Cardiac septum (tissue), 1 donor: ENCODE results near the gene BCL2L15. TPM values are rescaled to one million over a fixed set of nuclear protein-coding genes. Genes with fewer than 3 reads are reported as not detected.

ENCODE experiments used
- DNase-seq: peaks from one replicate; pipeline ENCODE4 v3.0.0-alpha.2; 2020; ENCODE audit warnings: low spot score
- intact Hi-C: fragments of 100-400 bp; cut with DNase I; formaldehyde crosslinking; loops from one replicate; pipeline ENCODE4 v1.14.0; 2022
- total RNA-seq: library from RNA; stranded (reverse); fragmentation: NEBNext Ultra II Directional; extraction: Animal tissue kit (Norgen Biotek cat#: 25700); gene quantifications from one replicate; pipeline ENCODE4 v1.2.1, GENCODE V29; 2021
- donor health status: DM: no; HTN: no; CAD: no.

BCL2L15 gene
- total RNA-seq, 1 donor from 2014 or later, result not detected

GRCh38 chr1:113913312-113913668 is 25.9 kb upstream of the BCL2L15 start:
- intact Hi-C loops, result no loop called here
- no peak for DNase-seq

- intact Hi-C loops, result no loop called here
- DNase-seq, result no peak
Observed at GRCh38 chr1:113912594-113913311, 25.4 kb upstream of the BCL2L15 start.

- no peak for DNase-seq
Observed at GRCh38 chr1:113905435-113905861, 18.1 kb upstream of the BCL2L15 start.

GRCh38 chr1:113904674-113905434 is 17.5 kb upstream of the BCL2L15 start, which contains the start of the genes AP4B1 and DCLRE1B:
Gene AP4B1 (minus strand): TSS chr1:113904799. CDS start chr1:113904717, 82 bp downstream.
Gene DCLRE1B (plus strand): TSS chr1:113905326. CDS start chr1:113905587, 261 bp downstream.
- DNase-seq, result peak; percentile 99
- intact Hi-C loops, result loop anchor here (1.0 to 5.0 kb wide), 6 partner anchors 24 to 146 kb away; partner anchors contain the start of genes HIPK1, PHTF1 and RSBN1

More at GRCh38 chr1:113905435-113905861, 18.1 kb upstream of the BCL2L15 start:
- intact Hi-C loops, result loop anchor here (1.0 kb wide), 3 partner anchors 24 to 146 kb away; partner anchors contain the start of genes HIPK1, PHTF1 and RSBN1

GRCh38 chr1:113904293-113904673 is 16.9 kb upstream of the BCL2L15 start:
- no peak for DNase-seq
- intact Hi-C loops, result loop anchor here (1.0 to 5.0 kb wide), 3 partner anchors 43 to 88 kb away; no protein-coding TSS in a partner anchor

GRCh38 chr1:113903501-113904292 is 16.3 kb upstream of the BCL2L15 start:
- intact Hi-C loops, result loop anchor here (1.0 to 5.0 kb wide), 3 partner anchors 44 to 87 kb away; no protein-coding TSS in a partner anchor
- no peak for DNase-seq

GRCh38 chr1:113901191-113901590 is 13.8 kb upstream of the BCL2L15 start:
- intact Hi-C loops, result loop anchor here (5.0 kb wide), 2 partner anchors 46 to 64 kb away; no protein-coding TSS in a partner anchor
- DNase-seq, result no peak

- no peak for DNase-seq
- intact Hi-C loops, result no loop called here
Observed at GRCh38 chr1:113899111-113899510, 11.7 kb upstream of the BCL2L15 start.

- DNase-seq, result no peak
- intact Hi-C loops, result no loop called here
Observed at GRCh38 chr1:113898241-113898814, 10.9 kb upstream of the BCL2L15 start.

- no peak for DNase-seq
- intact Hi-C loops, result no loop called here
Observed at GRCh38 chr1:113895961-113896360, 8.6 kb upstream of the BCL2L15 start.

GRCh38 chr1:113895098-113895497 is 7.7 kb upstream of the BCL2L15 start:
- no peak for DNase-seq
- intact Hi-C loops, result no loop called here

GRCh38 chr1:113893267-113893666 is 5.9 kb upstream of the BCL2L15 start:
- no peak for DNase-seq
- intact Hi-C loops, result no loop called here

GRCh38 chr1:113891631-113892220 is 4.3 kb upstream of the BCL2L15 start:
- no peak for DNase-seq
- intact Hi-C loops, result no loop called here

GRCh38 chr1:113890816-113891215 is 3.4 kb upstream of the BCL2L15 start:
- DNase-seq, result no peak
- intact Hi-C loops, result no loop called here

GRCh38 chr1:113886417-113887401 is 672 bp downstream of the BCL2L15 start:
- DNase-seq, result no peak
- intact Hi-C loops, result no loop called here

- no peak for DNase-seq
- intact Hi-C loops, result no loop called here
Observed at GRCh38 chr1:113881661-113882060, 5.7 kb downstream of the BCL2L15 start.

GRCh38 chr1:113879739-113880038 is 7.7 kb downstream of the BCL2L15 start:
- intact Hi-C loops, result no loop called here
- DNase-seq, result no peak

GRCh38 chr1:113876176-113876575 is 11.2 kb downstream of the BCL2L15 start:
- DNase-seq, result no peak
- intact Hi-C loops, result no loop called here
